OCI-LY7 (cell line): ENCODE measurements around the gene ARHGAP6. TPM values are rescaled to one million over a fixed set of nuclear protein-coding genes. Genes with fewer than 3 reads are reported as not detected.

Experiments
- BruUV-seq: library from RNA; stranded (reverse); fragments of 400-500 nt; replicated peaks from 2 replicates; lab custom pipeline; 2021; lab: Mats Ljungman, UMichigan
- CTCF ChIA-PET: fragments of 300-600 bp; sonication (Branson Sonifier 250); formaldehyde crosslinking; loops from one replicate; lab custom pipeline; 2022; ENCODE audit warnings: antibody characterized with exemption; ENCODE audit not compliant: unreplicated experiment; lab: Charles Lee
- POLR2A ChIA-PET: fragments of 300-600 bp; sonication (Branson Sonifier 250); formaldehyde crosslinking; loops from one replicate; lab custom pipeline; 2022; ENCODE audit warnings: antibody characterized with exemption; lab: Charles Lee
- DNase-seq: peaks from one replicate; pipeline ENCODE4 v3.0.0-alpha.2; 2015; ENCODE audit warnings: low spot score
- H2AFZ ChIP-seq: fragments of 200-600 bp; sonication (generic), shearing (Covaris generic); 2 replicates; pipeline ENCODE4 v1.6.1; 2014; ENCODE audit warnings: mild to moderate bottlenecking, antibody characterized with exemption, low read length, moderate library complexity
- H3K27ac ChIP-seq: fragments of 200-600 bp; sonication (generic); 2 replicates; pipeline ENCODE4 v1.5.1; 2014; ENCODE audit warnings: mixed run types, low read depth, mild to moderate bottlenecking, moderate library complexity, low read length, inconsistent platforms; ENCODE audit not compliant: poor library complexity, severe bottlenecking
- H3K36me3 ChIP-seq: fragments of 200-600 bp; sonication (generic); 2 replicates; pipeline ENCODE4 v1.6.1; 2014; ENCODE audit warnings: mild to moderate bottlenecking, antibody characterized with exemption, low read length, moderate library complexity, mixed read lengths; ENCODE audit not compliant: insufficient read depth
- H3K4me1 ChIP-seq: fragments of 200-600 bp; sonication (generic); 2 replicates; pipeline ENCODE4 v1.5.1; 2014; ENCODE audit warnings: mild to moderate bottlenecking, low read length; ENCODE audit not compliant: insufficient read depth, poor library complexity, severe bottlenecking
- H3K4me2 ChIP-seq: fragments of 200-600 bp; sonication (generic); 2 replicates; pipeline ENCODE4 v1.6.1; 2014; ENCODE audit warnings: mild to moderate bottlenecking, low read length
- H3K4me3 ChIP-seq: fragments of 200-600 bp; sonication (generic); 2 replicates; pipeline ENCODE4 v1.5.1; 2014; ENCODE audit warnings: mild to moderate bottlenecking, low read depth, low read length; ENCODE audit not compliant: poor library complexity, severe bottlenecking
- H3K79me2 ChIP-seq: fragments of 200-600 bp; sonication (generic); 2 replicates; pipeline ENCODE4 v1.6.1; 2016; ENCODE audit warnings: low read depth, mild to moderate bottlenecking, low read length, moderate library complexity, mixed read lengths; ENCODE audit not compliant: insufficient read depth
- H3K9me2 ChIP-seq: fragments of 200-600 bp; sonication (generic); 2 replicates; pipeline ENCODE4 v1.6.1; 2016; ENCODE audit warnings: mild to moderate bottlenecking, low read length, mixed read lengths; ENCODE audit not compliant: insufficient read depth
- H3K9me3 ChIP-seq: fragments of 200-600 bp; sonication (generic); 2 replicates; pipeline ENCODE4 v1.6.1; 2014; ENCODE audit warnings: mild to moderate bottlenecking, mixed run types, low read length, mixed read lengths
- H4K20me1 ChIP-seq: fragments of 200-600 bp; sonication (generic); 2 replicates; pipeline ENCODE4 v1.6.1; 2014; ENCODE audit warnings: mild to moderate bottlenecking, antibody characterized with exemption, low read length, moderate library complexity, mixed read lengths; ENCODE audit not compliant: insufficient read depth
- CTCF ChIP-seq: fragments of 200-600 bp; sonication (generic); conservative IDR thresholded peaks from 2 replicates; pipeline ENCODE4 v1.5.1; 2014; ENCODE audit warnings: mild to moderate bottlenecking, antibody characterized with exemption, low read length, moderate library complexity, mixed read lengths
- EZH2phosphoT487 ChIP-seq: fragments of 200-600 bp; sonication (generic); IDR thresholded peaks from 2 replicates; pipeline ENCODE4 v1.6.1; 2018; ENCODE audit warnings: low read depth, borderline replicate concordance, mild to moderate bottlenecking, mixed run types, antibody characterized with exemption, low read length, moderate library complexity, mixed read lengths
- intact Hi-C: fragments of 100-400 bp; cut with micrococcal nuclease; formaldehyde crosslinking; loops from one replicate; pipeline ENCODE4 v1.10.0; 2022; ENCODE audit not compliant: unreplicated experiment
- total RNA-seq, 2 experiments: library from RNA; depleted of rRNA in 1 of 2; stranded (reverse); fragments of >200 nt in 1 of 2; shearing (Covaris generic) in 1 of 2; gene quantifications; 2 replicates each; pipeline ENCODE4 v1.2.3, GENCODE V29; 2014 to 2022

The ARHGAP6 gene
- total RNA-seq, 2 experiments from 2014 or later = not detected

- Histone ChIP-seq H3K9me2 (no peaks in the 10 kb centered on the region), H3K27ac (no peak overlapping the region), H2AFZ (no peak overlapping the region), H3K4me1 (no peaks in the 10 kb centered on the region), H3K36me3 (no peaks in the 10 kb centered on the region; the same call in 1 of the 2 replicates), H3K79me2 (no peaks in the 10 kb centered on the region), H3K9me3 (no peaks in the 10 kb centered on the region), H3K4me3 (no peak overlapping the region), H3K4me2 (no peak overlapping the region), H4K20me1 (no peaks in the 10 kb centered on the region)
- no peak for DNase-seq
- ChIA-PET CTCF (no interaction called here), POLR2A (no interaction called here)
- intact Hi-C loops = no loop called here
- no TSS peak for BruUV-seq
- TF ChIP-seq EZH2phosphoT487 (no peak), CTCF (no peak)
Observed at GRCh38 chrX:11321986-11322385, 343.7 kb downstream of the ARHGAP6 start.

- ChIA-PET CTCF (no interaction called here), POLR2A (interaction anchor here (0.6 to 0.7 kb wide), 2 partner anchors 20 to 784 kb away, joined by 3 read pairs; no protein-coding TSS in a partner anchor)
- H3K9me3 ChIP-seq = no peaks in the 10 kb centered on the region
- H4K20me1 ChIP-seq = no peaks in the 10 kb centered on the region
- no peak overlapping the region for H3K27ac ChIP-seq
- H3K79me2 ChIP-seq = no peaks in the 10 kb centered on the region
- intact Hi-C loops = no loop called here
- no TSS peak for BruUV-seq
- no peaks in the 10 kb centered on the region for H3K4me1 ChIP-seq
- no peak overlapping the region for H3K4me2 ChIP-seq
- no peak overlapping the region for H3K4me3 ChIP-seq
- no peaks in the 10 kb centered on the region for H3K9me2 ChIP-seq
- DNase-seq = no peak
- no peak for TF ChIP-seq CTCF
- no peak for TF ChIP-seq EZH2phosphoT487
- H2AFZ ChIP-seq = peak overlapping the region; percentile 17; the same call in 1 of the 2 replicates
- no peaks in the 10 kb centered on the region; the same call in 1 of the 2 replicates for H3K36me3 ChIP-seq
Observed at GRCh38 chrX:11319806-11320520, 345.8 kb downstream of the ARHGAP6 start.

GRCh38 chrX:11311706-11312105 lies 354.0 kb downstream of the ARHGAP6 start:
- TF ChIP-seq EZH2phosphoT487 = no peak
- no peak for TF ChIP-seq CTCF
- H3K4me1 ChIP-seq = no peaks in the 10 kb centered on the region
- ChIA-PET POLR2A (no interaction called here), CTCF (no interaction called here)
- BruUV-seq = no TSS peak
- no peaks in the 10 kb centered on the region for H3K36me3 ChIP-seq
- no peaks in the 10 kb centered on the region for H3K9me3 ChIP-seq
- H4K20me1 ChIP-seq = no peaks in the 10 kb centered on the region
- no peaks in the 10 kb centered on the region for H3K9me2 ChIP-seq
- no peak overlapping the region for H3K4me3 ChIP-seq
- H2AFZ ChIP-seq = no peak overlapping the region
- H3K79me2 ChIP-seq = no peaks in the 10 kb centered on the region
- no peak overlapping the region for H3K4me2 ChIP-seq
- DNase-seq = no peak
- no peak overlapping the region for H3K27ac ChIP-seq
- intact Hi-C loops = no loop called here
